Gastroesophageal sphincter (tissue), 3 donors: ENCODE results near the gene NPIPA3.

Source experiments
- EP300 ChIP-seq: sonication (generic); formaldehyde crosslinking; IDR thresholded peaks from one replicate; pipeline ENCODE4 v1.6.1; 2017; ENCODE audit warnings: antibody characterized with exemption, mild to moderate bottlenecking
- TF ChIP-seq, protein P1 (sequence below), 4 experiments: fragments of 200-600 bp in 2 of 4; fragments of 450-650 bp in 2 of 4; sonication (generic) in 1 of 4; IDR thresholded peaks; one replicate each; pipeline ENCODE4 v1.5.1; 2017 to 2019; ENCODE audit warnings: antibody characterized with exemption in 4 of 4, mild to moderate bottlenecking in 2 of 4, moderate library complexity in 2 of 4

DNA sequence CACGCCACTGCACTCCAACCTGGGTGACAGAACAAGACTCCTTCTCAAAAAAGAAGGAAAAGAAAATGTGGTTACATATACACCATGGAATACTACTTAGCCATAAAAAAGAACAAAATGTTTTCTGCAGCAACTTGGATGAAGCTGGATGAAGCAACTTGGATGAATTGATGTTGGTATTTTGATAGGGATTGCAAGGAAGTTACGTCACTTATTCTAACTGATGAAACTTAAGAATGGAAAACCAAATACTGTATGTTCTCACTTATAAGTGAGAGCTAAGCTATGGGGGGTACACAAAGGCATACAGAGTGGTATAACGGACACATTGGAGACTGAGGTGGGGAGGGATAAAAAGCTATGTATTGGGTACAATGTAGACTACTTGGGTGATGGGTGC, 26.6 kb upstream of the NPIPA3 start:
- TF ChIP-seq, protein P1, sequence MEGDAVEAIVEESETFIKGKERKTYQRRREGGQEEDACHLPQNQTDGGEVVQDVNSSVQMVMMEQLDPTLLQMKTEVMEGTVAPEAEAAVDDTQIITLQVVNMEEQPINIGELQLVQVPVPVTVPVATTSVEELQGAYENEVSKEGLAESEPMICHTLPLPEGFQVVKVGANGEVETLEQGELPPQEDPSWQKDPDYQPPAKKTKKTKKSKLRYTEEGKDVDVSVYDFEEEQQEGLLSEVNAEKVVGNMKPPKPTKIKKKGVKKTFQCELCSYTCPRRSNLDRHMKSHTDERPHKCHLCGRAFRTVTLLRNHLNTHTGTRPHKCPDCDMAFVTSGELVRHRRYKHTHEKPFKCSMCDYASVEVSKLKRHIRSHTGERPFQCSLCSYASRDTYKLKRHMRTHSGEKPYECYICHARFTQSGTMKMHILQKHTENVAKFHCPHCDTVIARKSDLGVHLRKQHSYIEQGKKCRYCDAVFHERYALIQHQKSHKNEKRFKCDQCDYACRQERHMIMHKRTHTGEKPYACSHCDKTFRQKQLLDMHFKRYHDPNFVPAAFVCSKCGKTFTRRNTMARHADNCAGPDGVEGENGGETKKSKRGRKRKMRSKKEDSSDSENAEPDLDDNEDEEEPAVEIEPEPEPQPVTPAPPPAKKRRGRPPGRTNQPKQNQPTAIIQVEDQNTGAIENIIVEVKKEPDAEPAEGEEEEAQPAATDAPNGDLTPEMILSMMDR (IDR thresholded peaks at IDR 0.05): no peak
- TF ChIP-seq EP300: no peak
